GM12878 (cell line): ENCODE results near the gene TBC1D10B. TPM values are rescaled to one million over a fixed set of nuclear protein-coding genes. Genes with fewer than 3 reads are reported as not detected.

Experiments used
- ATAC-seq: fragments of 200-7000 bp; cut with Tn5 transposase; 3 replicates; pipeline ENCODE4 v1.9.1; 2020; ENCODE audit warnings: mild to moderate bottlenecking, moderate library complexity
- BruUV-seq: library from RNA; stranded (reverse); fragments of 400-500 nt; replicated peaks from 2 replicates; lab custom pipeline; 2021; lab: Mats Ljungman, UMichigan
- CTCF ChIA-PET: fragments of 300-600 bp; sonication (Branson Sonifier 250); formaldehyde crosslinking; extraction: SDS; loops from one replicate; lab custom pipeline; 2021; ENCODE audit warnings: inconsistent platforms; lab: Yijun Ruan, JAX
- POLR2A ChIA-PET: fragments of 350-600 bp; formaldehyde crosslinking; extraction: SDS; loops from one replicate; lab custom pipeline; 2021; ENCODE audit warnings: inconsistent platforms; lab: Charles Lee
- RAD21 ChIA-PET: fragments of 300-600 bp; sonication (Branson Sonifier 250); formaldehyde crosslinking; loops from one replicate; lab custom pipeline; 2023; ENCODE audit warnings: antibody characterized with exemption; ENCODE audit not compliant: unreplicated experiment; lab: Charles Lee
- SMC1A ChIA-PET: fragments of 300-600 bp; sonication (Branson Sonifier 250); formaldehyde crosslinking; loops from one replicate; lab custom pipeline; 2023; ENCODE audit not compliant: unreplicated experiment, uncharacterized antibody; lab: Charles Lee
- DNase-seq: peaks from one replicate; pipeline ENCODE4 v3.0.0-alpha.2; 2011; ENCODE audit warnings: low read depth, low spot score
- FAIRE-seq: peaks from 3 replicates; lab custom pipeline; 2011; peaks lifted over from hg19 to GRCh38; lab: Jason Lieb, UNC
- H2AFZ ChIP-seq: 2 replicates; pipeline ENCODE4 v1.6.0; 2011; ENCODE audit warnings: low read depth, low read length, control low read depth; ENCODE audit not compliant: control insufficient read depth
- H3K27ac ChIP-seq: 2 replicates; pipeline ENCODE4 v1.5.1; 2011; ENCODE audit warnings: control low read depth; ENCODE audit not compliant: control insufficient read depth, insufficient read depth
- H3K27me3 ChIP-seq, 2 experiments: replicated peaks in 1 of 2; 2 replicates each; pipeline versions ENCODE4 v1.6.0 to v1.6.1; 2011; ENCODE audit warnings: low read length in 1 of 2; ENCODE audit not compliant: control insufficient read depth in 2 of 2, insufficient read depth in 2 of 2
- H3K36me3 ChIP-seq, 2 experiments: 2 replicates each; pipeline ENCODE4 v1.5.1; 2011; ENCODE audit warnings: low read length in 1 of 2; ENCODE audit not compliant: control insufficient read depth in 2 of 2, insufficient read depth in 2 of 2
- H3K4me1 ChIP-seq: 2 replicates; pipeline ENCODE4 v1.6.1; 2011; ENCODE audit warnings: mild to moderate bottlenecking, low read length, moderate library complexity, mixed read lengths; ENCODE audit not compliant: control insufficient read depth, insufficient read depth
- H3K4me2 ChIP-seq: 2 replicates; pipeline ENCODE4 v1.6.0; 2011; ENCODE audit warnings: control low read depth; ENCODE audit not compliant: control insufficient read depth, insufficient read depth
- H3K4me3 ChIP-seq: fragments of 200-600 bp; sonication (generic); 2 replicates; pipeline ENCODE4 v1.5.1; 2016
- H3K79me2 ChIP-seq: 2 replicates; pipeline ENCODE4 v1.6.0; 2011; ENCODE audit warnings: low read length; ENCODE audit not compliant: control insufficient read depth, insufficient read depth
- H3K9ac ChIP-seq: 2 replicates; pipeline ENCODE4 v1.8.0; 2011; ENCODE audit warnings: low read length, control low read depth, mixed read lengths; ENCODE audit not compliant: control insufficient read depth, insufficient read depth
- H3K9me3 ChIP-seq: replicated peaks from 3 replicates; pipeline ENCODE4 v1.5.1; 2011; ENCODE audit warnings: mild to moderate bottlenecking, low read length; ENCODE audit not compliant: control insufficient read depth, insufficient read depth
- H4K20me1 ChIP-seq: 2 replicates; pipeline ENCODE4 v1.6.0; 2011; ENCODE audit not compliant: control insufficient read depth, insufficient read depth
- HDAC6 ChIP-seq: fragments of 200-600 bp; sonication (generic); IDR thresholded peaks from one replicate; pipeline ENCODE4 v1.8.0; 2017; ENCODE audit warnings: antibody characterized with exemption; ENCODE audit not compliant: unreplicated experiment
- JUNB ChIP-seq: IDR thresholded peaks from 2 replicates; pipeline ENCODE4 v1.6.1; 2016; ENCODE audit warnings: antibody characterized with exemption, mild to moderate bottlenecking
- KLF5 ChIP-seq: fragments of 450-650 bp; IDR thresholded peaks from 2 replicates; pipeline ENCODE4 v1.6.1; 2014; ENCODE audit warnings: mild to moderate bottlenecking; ENCODE audit not compliant: partially characterized antibody
- SP1 ChIP-seq: IDR thresholded peaks from one replicate; pipeline ENCODE4 v1.6.1; 2011; ENCODE audit warnings: low read depth, low read length
- STAT1 ChIP-seq: fragments of 450-650 bp; conservative IDR thresholded peaks from 2 replicates; pipeline ENCODE4 v1.6.1; 2014; ENCODE audit warnings: antibody characterized with exemption, mild to moderate bottlenecking
- WGBS: methylation state at CpG from one replicate; pipeline ENCODE4 v1.1.6; 2016; ENCODE audit warnings: low lambda C conversion rate; ENCODE audit not compliant: insufficient replicate concordance, insufficient coverage; ENCODE audit errors: missing lambda C conversion rate; 5-methylcytosine and 5-hydroxymethylcytosine counted together
- in situ Hi-C: fragments of 300-500 bp; cut with MboI; formaldehyde crosslinking; loops from 9 replicates; pipeline ENCODE4 v1.14.3; 2018; ENCODE audit warnings: mixed read lengths
- intact Hi-C: fragments of 100-400 bp; cut with micrococcal nuclease; formaldehyde crosslinking; loops from one replicate; pipeline ENCODE4 v1.14.2; 2022; ENCODE audit not compliant: unreplicated experiment
- polyA plus RNA-seq, 11 experiments: library from polyadenylated mRNA; depleted of rRNA in 4 of 11; unstranded in 6 of 11; stranded (reverse) in 5 of 11; fragments of >200 nt; fragmentation: Nextera tagmentation in 4 of 11; fragmentation: Illumina TruSeq in 1 of 11; extraction: Ambion mirVana in 4 of 11; extraction: Trizol in 1 of 11; gene quantifications; 1 replicate in 1 of 11; 2 replicates in 10 of 11; pipeline versions ENCODE4 v1.2.1 to v1.2.3, GENCODE V29; 2011 to 2016; ENCODE audit warnings: inconsistent platforms in 2 of 11, missing spikeins in 2 of 11, low read depth in 1 of 11
- total RNA-seq, 4 experiments: library from RNA; depleted of rRNA in 3 of 4; stranded (reverse); fragments of >200 nt in 3 of 4; fragmentation: Illumina TruSeq in 1 of 4; extraction: Trizol in 1 of 4; gene quantifications; 2 replicates each; pipeline versions ENCODE4 v1.2.1 to v1.2.3, GENCODE V29; 2013 to 2021
- TF ChIP-seq, protein P1 (sequence below): fragments of 450-650 bp; formaldehyde crosslinking; IDR thresholded peaks from 2 replicates; pipeline ENCODE4 v1.4.0; 2022; ENCODE audit warnings: mild to moderate bottlenecking, moderate library complexity
- TF ChIP-seq, protein P2 (sequence below): IDR thresholded peaks from 2 replicates; pipeline ENCODE4 v1.6.1; 2011; ENCODE audit warnings: borderline replicate concordance, low read depth, mild to moderate bottlenecking, moderate library complexity, mixed read lengths, low read length; ENCODE audit not compliant: insufficient read depth; ENCODE audit errors: extremely low read length

TBC1D10B gene
- total and polyA plus RNA-seq, 10 of the 15 experiments (the other 5 are each of a cell fraction or from before 2014, with no cell fraction given): 2.2 to 51.2 (median 11.6) TPM

DNA sequence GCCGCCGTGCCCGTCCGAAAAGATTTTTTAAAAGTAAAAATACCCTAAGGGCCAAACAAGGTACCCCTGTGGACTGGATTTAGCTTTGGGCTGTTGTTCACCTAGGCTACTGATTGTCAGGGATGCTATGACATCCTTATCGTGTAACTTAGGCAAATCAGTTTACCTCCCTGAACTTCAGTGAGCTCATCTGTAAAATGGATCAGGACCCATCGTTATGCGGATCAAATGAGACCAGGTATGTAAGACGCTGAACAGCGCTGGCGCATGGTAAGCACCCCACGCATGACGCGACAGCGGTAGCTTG is 36.5 kb upstream of the TBC1D10B start (continued):
- TF ChIP-seq HDAC6 (no peak), SP1 (no peak), STAT1 (no peak)
- TF ChIP-seq, protein P1, sequence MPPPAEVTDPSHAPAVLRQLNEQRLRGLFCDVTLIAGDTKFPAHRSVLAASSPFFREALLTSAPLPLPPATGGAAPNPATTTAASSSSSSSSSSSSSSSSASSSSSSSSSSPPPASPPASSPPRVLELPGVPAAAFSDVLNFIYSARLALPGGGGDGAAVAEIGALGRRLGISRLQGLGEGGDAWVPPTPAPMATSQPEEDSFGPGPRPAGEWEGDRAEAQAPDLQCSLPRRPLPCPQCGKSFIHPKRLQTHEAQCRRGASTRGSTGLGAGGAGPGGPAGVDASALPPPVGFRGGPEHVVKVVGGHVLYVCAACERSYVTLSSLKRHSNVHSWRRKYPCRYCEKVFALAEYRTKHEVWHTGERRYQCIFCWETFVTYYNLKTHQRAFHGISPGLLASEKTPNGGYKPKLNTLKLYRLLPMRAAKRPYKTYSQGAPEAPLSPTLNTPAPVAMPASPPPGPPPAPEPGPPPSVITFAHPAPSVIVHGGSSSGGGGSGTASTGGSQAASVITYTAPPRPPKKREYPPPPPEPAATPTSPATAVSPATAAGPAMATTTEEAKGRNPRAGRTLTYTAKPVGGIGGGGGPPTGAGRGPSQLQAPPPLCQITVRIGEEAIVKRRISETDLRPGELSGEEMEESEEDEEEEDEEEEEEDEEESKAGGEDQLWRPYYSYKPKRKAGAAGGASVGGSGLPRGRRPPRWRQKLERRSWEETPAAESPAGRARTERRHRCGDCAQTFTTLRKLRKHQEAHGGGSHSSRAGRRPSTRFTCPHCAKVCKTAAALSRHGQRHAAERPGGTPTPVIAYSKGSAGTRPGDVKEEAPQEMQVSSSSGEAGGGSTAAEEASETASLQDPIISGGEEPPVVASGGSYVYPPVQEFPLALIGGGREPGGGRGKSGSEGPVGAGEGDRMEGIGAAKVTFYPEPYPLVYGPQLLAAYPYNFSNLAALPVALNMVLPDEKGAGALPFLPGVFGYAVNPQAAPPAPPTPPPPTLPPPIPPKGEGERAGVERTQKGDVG (CRISPR knock-in tag): no peak
- TF ChIP-seq, protein P2, sequence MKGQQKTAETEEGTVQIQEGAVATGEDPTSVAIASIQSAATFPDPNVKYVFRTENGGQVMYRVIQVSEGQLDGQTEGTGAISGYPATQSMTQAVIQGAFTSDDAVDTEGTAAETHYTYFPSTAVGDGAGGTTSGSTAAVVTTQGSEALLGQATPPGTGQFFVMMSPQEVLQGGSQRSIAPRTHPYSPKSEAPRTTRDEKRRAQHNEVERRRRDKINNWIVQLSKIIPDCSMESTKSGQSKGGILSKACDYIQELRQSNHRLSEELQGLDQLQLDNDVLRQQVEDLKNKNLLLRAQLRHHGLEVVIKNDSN: no peak

DNA sequence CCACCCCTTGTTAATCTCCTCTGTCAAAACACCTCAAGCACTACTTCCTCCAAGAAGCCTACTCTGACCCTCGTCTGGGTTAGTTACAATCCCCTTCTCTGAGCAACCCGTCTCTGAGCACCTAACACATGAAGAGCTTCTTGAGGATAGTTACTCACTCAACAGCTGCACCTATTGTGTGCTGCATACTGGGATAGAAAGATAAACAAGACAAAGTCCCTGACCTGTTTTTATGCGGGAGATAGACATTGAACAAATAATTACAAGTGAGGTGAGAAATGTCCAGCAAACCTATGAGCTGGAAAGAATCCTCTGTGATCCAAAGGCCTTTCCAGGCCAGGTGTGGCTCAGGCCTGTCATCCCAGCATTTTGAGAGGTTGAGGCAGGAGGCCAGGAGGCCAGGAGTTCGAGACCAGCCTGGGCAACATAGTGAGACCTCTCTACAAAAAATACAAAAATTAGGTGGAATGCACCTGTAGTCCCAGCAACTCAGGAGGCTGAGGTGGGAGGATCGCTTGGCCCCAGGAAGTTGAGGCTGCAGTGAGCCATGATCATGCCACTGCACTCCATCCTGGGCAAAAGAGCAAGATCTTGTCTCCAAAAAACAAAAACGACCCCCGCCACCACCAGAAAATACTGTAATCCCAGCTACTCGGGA is 31.6 kb upstream of the TBC1D10B start:
- SMC1A ChIA-PET: interaction anchor here (0.6 to 1.5 kb wide), 4 partner anchors 10 to 24 kb away, joined by 3 to 4 read pairs (median 4); partner anchors contain the start of gene SEPTIN1
- DNase-seq (no peak), FAIRE-seq (no peak), ATAC-seq (no peak)
- H3K4me3 ChIP-seq: no peak overlapping the region
- peaks cover 0 to 2% of the 10 kb centered on the region in 2 experiments; a peak in 3 of 4 replicates for H3K36me3 ChIP-seq
- H4K20me1 ChIP-seq: no peaks in the 10 kb centered on the region
- BruUV-seq: no TSS peak
- peaks cover 8% of the 10 kb centered on the region for H3K4me1 ChIP-seq
- no peak overlapping the region for H3K4me2 ChIP-seq
- H3K79me2 ChIP-seq: no peaks in the 10 kb centered on the region
- intact Hi-C loops: no loop called here
- H3K9me3 ChIP-seq: no peaks in the 10 kb centered on the region
- RAD21 ChIA-PET: interaction anchor here (1.4 to 1.6 kb wide), 2 partner anchors 16 to 28 kb away, joined by 3 to 4 read pairs; partner anchors contain the start of gene DCTPP1
- no peaks in the 10 kb centered on the region; a peak in 1 of 4 replicates for H3K27me3 ChIP-seq
- no peak overlapping the region for H2AFZ ChIP-seq
- CTCF ChIA-PET: interaction anchor here (1.1 kb wide), 1 partner anchor 16 kb away, joined by 3 read pairs; no protein-coding TSS in a partner anchor
- no peak overlapping the region for H3K9ac ChIP-seq
- TF ChIP-seq KLF5 (no peak), JUNB (no peak)
- POLR2A ChIA-PET: interaction anchor here (2.1 to 3.6 kb wide), 2 partner anchors 7 to 31 kb away, joined by 5 to 12 read pairs; no protein-coding TSS in a partner anchor
- no peak overlapping the region for H3K27ac ChIP-seq
- WGBS: 55% methylated on average over 8 of the region's 8 CpGs
- in situ Hi-C loops: no loop called here
